ENCODE data around the gene DVL2. TPM values are rescaled to one million over a fixed set of nuclear protein-coding genes. Genes with fewer than 3 reads are reported as not detected.
A peak's percentile ranks its signal among the peaks of the same experiment; 100 is the strongest.

Gene DVL2
- total and polyA plus RNA-seq, 2 of the 13 experiments (the other 11 are each of a cell fraction or from before 2014, with no cell fraction given): 5.7 to 38.2 TPM

DNA sequence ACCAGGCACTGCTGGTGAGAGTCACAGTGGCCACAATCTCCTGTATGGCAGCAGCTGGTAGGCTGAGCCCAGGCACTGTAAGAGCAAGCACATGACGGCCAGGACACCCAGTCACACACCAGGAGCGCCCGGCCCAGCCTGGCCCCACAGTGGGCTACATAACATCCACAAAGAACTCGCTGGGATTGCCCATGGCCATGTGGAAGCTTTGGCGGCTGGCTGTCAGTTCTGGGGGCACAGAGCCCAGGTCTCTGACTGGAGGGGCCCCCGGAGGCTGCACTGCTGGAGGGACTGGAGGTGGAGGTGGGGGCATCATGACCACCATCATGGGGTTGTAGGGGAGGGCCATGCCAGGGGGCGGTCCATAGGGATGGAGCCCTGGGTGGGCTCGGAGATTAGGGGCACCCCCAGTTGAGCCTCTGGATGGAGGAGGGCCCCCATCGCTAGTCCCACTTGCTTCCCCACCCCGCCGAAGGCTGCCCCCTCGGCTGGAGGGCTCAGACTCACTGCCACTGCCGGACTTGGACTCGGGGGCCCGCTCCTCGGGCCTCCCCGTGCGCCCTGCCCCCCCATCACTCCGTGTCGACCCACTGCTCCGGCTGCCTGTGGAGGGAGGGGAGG lies 8.5 kb downstream of the DVL2 start (continued):
- no peak for TF ChIP-seq ZNF547 (CRISPR knock-in tag; IDR thresholded peaks at IDR 0.05)

GRCh38 chr17:7224661-7225111 lies 9.6 kb downstream of the DVL2 start:
- DNase-seq (ENCODE audit: low spot score): no peak
- Histone ChIP-seq H3K27ac (ENCODE audit: extremely low read length, insufficient read depth, low read length) (no peak overlapping the region), H3K9ac (ENCODE audit: insufficient read depth, low read depth, low read length) (no peak overlapping the region), H3K79me2 (ENCODE audit: insufficient read depth, low read length) (peaks cover 14% of the 10 kb centered on the region), H3K4me1 (ENCODE audit: insufficient read depth, low read length) (peaks cover 20% of the 10 kb centered on the region), H2AFZ (ENCODE audit: low read length) (no peak overlapping the region), H3K36me3 (replicated peaks in 1 of 2; ENCODE audit: control insufficient read depth in 1 of 2, insufficient read depth in 2 of 2, low read length in 2 of 2) (peaks cover 26 to 80% of the 10 kb centered on the region in 2 experiments; a peak in 4 of 5 replicates), H3K4me3 (replicated peaks in 1 of 3; ENCODE audit: insufficient read depth in 1 of 3, low read depth in 2 of 3, low read length in 3 of 3) (no peak overlapping the region), H3K27me3 (ENCODE audit: control insufficient read depth in 1 of 2, insufficient read depth in 2 of 2, low read length in 2 of 2) (no peaks in the 10 kb centered on the region), H3K9me3 (ENCODE audit: low read length) (no peaks in the 10 kb centered on the region), H4K20me1 (ENCODE audit: insufficient read depth, low read length) (peaks cover 10% of the 10 kb centered on the region; the same call in 1 of the 2 replicates), H3K4me2 (ENCODE audit: low read depth, low read length) (no peak overlapping the region)
- no peak for ATAC-seq
- POLR2A ChIA-PET: interaction anchor here (1.0 to 6.8 kb wide), 2 partner anchors 11 to 17 kb away, joined by 3 to 140 read pairs; partner anchors contain the start of genes DVL2 and PHF23
- TF ChIP-seq RFX3 (CRISPR knock-in tag; IDR thresholded peaks at IDR 0.05) (no peak), AGO2 (optimal IDR thresholded peaks at IDR 0.05; ENCODE audit: low read depth, low read length) (peak; percentile 70), POLR2A (IDR thresholded peaks at IDR 0.05; ENCODE audit: insufficient read depth in 1 of 2, low read depth in 2 of 2, low read length in 2 of 2) (no peak; a peak in 1 of 4 replicates), ZNF598 (CRISPR knock-in tag; IDR thresholded peaks at IDR 0.05; ENCODE audit: borderline replicate concordance) (no peak), RFXANK (CRISPR knock-in tag; IDR thresholded peaks at IDR 0.05) (no peak), RBFOX2 (IDR thresholded peaks at IDR 0.05; ENCODE audit: low read depth, low read length) (peak; percentile 37; the same call in 1 of the 2 replicates), NR2F2 (IDR thresholded peaks at IDR 0.05; ENCODE audit: borderline replicate concordance, low read depth) (no peak)
- CTCF ChIA-PET (ENCODE audit: low intra/inter-chr PET ratio, low total read pairs): no interaction called here
- no TSS peak for BruUV-seq (replicated peaks)
- no peak for FAIRE-seq
- intact Hi-C loops (cut with micrococcal nuclease; ENCODE audit: unreplicated experiment): no loop called here
- WGBS (ENCODE audit: low lambda C conversion rate): 88% methylated on average over 6 of the region's 15 CpGs
- in situ Hi-C loops (cut with HindIII; ENCODE audit: extremely low pct_ligation_motif_present, low pct_unique_long_range_greater_than_20kb): no loop called here

Data from HepG2 (cell line).